ENCODE results near the gene LRRC74B.
"Not testable (repeated sequence)": the region's sequence is repeated elsewhere in the genome, so short reads cannot be mapped to it uniquely, and the experiment has no call there.

Gene LRRC74B

DNA sequence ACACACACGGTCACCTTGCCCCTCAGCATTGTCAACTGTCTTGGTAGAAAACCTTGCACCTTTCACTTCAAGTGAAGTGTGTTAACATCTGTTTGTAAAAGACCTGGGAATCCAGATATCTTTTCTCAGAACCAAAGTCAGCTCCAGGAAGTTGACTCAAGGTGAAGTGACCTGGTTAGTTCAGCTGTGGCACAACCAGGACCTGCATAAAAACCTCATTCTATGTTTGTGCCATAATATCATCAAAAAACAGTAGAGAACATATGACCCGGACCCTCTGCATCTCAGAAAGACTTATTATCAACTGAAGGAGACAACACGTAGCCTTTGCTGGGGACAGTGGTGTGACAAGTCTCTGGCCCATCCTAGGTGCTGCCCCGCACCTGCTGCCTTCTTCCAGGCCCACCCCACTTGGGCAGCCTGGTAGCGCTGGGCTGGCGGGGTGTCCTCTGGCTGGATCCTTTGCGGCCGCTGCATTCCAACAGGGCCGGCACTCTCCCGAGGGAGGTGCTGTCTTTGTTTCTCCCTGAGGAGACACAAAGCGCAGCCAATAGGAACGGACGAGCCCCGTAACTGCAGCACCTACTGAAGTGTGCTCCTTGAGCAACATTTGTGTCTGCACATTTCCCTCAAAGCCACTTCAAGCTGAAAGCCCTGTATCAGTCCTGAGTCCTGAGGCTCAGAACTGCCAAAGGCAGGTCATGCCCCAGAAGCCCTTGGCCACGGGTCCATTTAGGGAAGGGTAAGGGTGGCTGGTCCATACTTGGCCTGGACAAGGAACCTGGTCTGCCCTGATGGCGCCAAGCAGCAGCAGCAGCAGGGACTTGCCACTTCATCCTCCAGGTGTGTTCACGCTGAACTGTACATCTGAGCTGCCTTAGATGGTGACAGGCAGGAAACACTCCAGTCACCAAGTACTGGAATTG, 25.2 kb downstream of the LRRC74B start:
- H3K4me3 ChIP-seq (ENCODE audit: low read depth, low read length), result no peak overlapping the region
- DNase-seq (ENCODE audit: low read depth), result no peak
- in situ Hi-C loops (cut with HindIII; ENCODE audit: low sequenced_read_pairs), result no loop called here
- TF ChIP-seq, protein P1, sequence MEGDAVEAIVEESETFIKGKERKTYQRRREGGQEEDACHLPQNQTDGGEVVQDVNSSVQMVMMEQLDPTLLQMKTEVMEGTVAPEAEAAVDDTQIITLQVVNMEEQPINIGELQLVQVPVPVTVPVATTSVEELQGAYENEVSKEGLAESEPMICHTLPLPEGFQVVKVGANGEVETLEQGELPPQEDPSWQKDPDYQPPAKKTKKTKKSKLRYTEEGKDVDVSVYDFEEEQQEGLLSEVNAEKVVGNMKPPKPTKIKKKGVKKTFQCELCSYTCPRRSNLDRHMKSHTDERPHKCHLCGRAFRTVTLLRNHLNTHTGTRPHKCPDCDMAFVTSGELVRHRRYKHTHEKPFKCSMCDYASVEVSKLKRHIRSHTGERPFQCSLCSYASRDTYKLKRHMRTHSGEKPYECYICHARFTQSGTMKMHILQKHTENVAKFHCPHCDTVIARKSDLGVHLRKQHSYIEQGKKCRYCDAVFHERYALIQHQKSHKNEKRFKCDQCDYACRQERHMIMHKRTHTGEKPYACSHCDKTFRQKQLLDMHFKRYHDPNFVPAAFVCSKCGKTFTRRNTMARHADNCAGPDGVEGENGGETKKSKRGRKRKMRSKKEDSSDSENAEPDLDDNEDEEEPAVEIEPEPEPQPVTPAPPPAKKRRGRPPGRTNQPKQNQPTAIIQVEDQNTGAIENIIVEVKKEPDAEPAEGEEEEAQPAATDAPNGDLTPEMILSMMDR (IDR thresholded peaks at IDR 0.05; ENCODE audit: low read depth, low read length, missing control alignments), result no peak

DNA sequence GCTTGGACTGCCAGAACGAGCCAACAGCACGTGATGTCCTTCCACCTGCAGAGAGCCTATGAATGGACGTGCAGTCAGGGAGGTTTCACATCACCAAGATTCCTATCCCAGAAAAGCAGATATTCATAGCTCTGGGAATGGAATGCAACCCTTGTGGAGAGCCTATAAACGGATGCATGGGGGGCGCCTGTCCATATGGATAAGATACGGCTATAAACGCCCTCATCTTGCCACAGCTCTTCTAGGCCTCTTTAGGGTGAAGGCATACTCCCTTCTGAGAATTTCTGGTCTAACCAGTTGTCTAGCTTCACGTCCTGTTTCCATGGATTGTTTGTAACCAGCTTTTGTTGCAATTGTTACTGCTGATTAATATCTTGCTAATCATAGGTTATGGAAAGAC, 26.1 kb downstream of the LRRC74B start:
- in situ Hi-C loops (cut with HindIII; ENCODE audit: low sequenced_read_pairs); DNase-seq (ENCODE audit: low read depth); H3K4me3 ChIP-seq (ENCODE audit: low read depth, low read length): not testable (repeated sequence)

DNA sequence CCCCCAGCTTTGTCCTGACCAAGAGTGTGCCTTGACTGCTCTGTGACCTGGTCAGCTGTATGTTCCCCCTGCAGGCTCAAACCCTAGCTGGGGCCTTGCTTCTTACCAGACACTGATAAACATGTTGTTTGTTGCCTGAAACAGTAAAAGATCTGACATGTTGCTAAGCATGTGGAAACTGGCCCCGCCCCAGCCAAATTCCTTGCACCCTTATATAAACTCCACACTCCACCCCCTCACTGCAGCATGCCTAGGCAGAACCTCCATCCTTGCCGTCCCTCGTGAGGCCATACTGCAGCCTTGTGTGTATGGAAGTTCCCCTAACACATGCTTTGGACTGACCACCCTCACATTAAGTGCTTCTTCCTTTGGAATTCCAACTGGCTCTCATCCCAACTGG, 27.3 kb downstream of the LRRC74B start:
- TF ChIP-seq, protein P1 (IDR thresholded peaks at IDR 0.05; ENCODE audit: low read depth, low read length, missing control alignments), result no peak
- H3K4me3 ChIP-seq (ENCODE audit: low read depth, low read length), result no peak overlapping the region
- in situ Hi-C loops (cut with HindIII; ENCODE audit: low sequenced_read_pairs), result no loop called here
- DNase-seq (ENCODE audit: low read depth), result no peak

DNA sequence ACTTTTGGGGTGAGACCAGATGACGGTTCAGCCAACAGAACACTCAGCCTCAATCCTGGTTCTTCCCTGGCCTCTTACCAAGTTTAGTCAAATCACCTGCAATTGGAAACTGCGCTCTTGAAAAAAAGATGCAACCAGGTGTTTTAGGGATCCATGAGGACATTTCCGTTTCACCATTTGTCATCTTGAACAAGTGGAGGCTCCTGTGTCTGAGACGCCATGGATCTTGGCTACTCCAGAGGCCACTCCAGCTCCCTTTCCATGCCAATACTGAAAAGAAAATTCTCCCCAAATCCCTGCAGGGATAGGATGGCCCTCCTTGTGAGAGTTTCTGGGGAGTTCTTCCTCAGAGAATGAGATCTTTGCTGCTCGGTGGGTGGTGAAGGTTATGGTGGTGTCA, 27.7 kb downstream of the LRRC74B start:
- in situ Hi-C loops (cut with HindIII; ENCODE audit: low sequenced_read_pairs), result no loop called here
- H3K4me3 ChIP-seq (ENCODE audit: low read depth, low read length), result no peak overlapping the region
- no peak for DNase-seq (ENCODE audit: low read depth)
- TF ChIP-seq, protein P1 (IDR thresholded peaks at IDR 0.05; ENCODE audit: low read depth, low read length, missing control alignments), result no peak

DNA sequence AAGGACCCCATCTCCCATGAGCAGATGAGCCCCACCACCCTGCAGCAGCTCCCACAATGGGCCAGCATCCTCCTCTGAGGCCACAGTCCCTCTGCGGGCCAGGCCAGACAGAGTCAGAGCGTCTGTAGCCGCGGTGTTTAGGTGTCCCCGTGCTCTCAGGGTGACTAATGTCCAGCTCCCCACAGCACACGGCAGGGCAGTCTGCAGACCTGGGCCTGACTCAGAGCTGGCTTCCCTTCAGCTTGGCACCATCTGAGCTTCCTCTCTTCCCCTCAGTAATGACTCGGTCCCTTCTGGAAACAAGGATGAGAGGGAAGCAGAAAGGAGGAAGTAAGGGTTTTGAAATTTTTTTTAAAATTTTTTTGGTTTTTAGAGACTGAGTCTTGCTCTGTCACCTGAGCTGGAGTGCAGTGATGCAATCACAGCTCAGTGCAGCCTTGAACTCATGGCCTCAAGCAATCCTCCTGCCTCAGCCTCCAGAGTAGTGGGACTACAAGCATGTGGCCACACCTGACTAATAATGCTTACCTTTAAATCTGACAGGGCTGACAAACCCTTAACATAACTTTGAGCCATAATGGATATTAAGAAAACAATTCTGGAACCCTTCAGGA, 28.5 kb downstream of the LRRC74B start:
- TF ChIP-seq, protein P1 (IDR thresholded peaks at IDR 0.05; ENCODE audit: low read depth, low read length, missing control alignments), result no peak
- H3K4me3 ChIP-seq (ENCODE audit: low read depth, low read length), result no peak overlapping the region
- in situ Hi-C loops (cut with HindIII; ENCODE audit: low sequenced_read_pairs), result no loop called here
- peak; percentile 28 for DNase-seq (ENCODE audit: low read depth)

DNA sequence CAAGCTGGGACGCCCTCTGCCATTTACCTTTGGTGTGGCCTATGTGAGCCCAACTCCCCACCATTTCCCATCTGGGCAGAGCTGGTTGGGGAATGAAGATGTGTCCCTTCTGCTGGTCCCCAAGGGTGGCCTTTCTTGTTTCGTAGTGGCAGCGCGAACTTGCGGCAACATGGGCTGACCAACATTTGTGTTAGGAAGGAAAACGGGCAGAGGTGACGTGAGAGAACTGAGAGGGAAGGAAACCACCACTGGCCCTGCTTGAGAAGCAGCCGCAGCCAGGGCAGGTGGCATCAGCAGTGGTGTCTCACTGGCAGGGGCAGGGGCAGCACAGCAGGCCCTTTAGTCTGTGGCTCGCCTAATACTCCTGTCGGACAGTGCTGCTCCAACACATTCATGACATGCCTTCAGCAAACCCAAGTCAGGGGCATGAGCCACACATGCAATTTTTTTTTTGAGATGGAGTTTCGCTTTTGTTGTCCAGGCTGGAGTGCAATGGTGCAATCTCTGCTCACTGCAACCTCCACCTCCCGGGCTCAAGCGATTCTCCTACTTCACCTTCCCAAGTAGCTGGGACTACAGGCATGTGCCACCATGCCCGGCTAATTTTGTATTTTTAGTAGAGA, 29.9 kb downstream of the LRRC74B start:
- no peak for DNase-seq (ENCODE audit: low read depth)
- TF ChIP-seq, protein P1 (IDR thresholded peaks at IDR 0.05; ENCODE audit: low read depth, low read length, missing control alignments), result no peak
- in situ Hi-C loops (cut with HindIII; ENCODE audit: low sequenced_read_pairs), result no loop called here
- no peak overlapping the region for H3K4me3 ChIP-seq (ENCODE audit: low read depth, low read length)
